ENCODE results near the gene TIMM29. TPM values are rescaled to one million over a fixed set of nuclear protein-coding genes. Genes with fewer than 3 reads are reported as not detected.

TIMM29 gene
- total RNA-seq, 2 experiments from 2014 or later = 27.3 to 28.3 TPM

- Histone ChIP-seq H3K4me3 (ENCODE audit: low read depth, low read length, poor library complexity, severe bottlenecking) (no peak overlapping the region), H3K4me1 (ENCODE audit: insufficient read depth, low read length, poor library complexity, severe bottlenecking) (no peaks in the 10 kb centered on the region), H3K9me2 (ENCODE audit: insufficient read depth, low read length) (no peaks in the 10 kb centered on the region), H3K36me3 (ENCODE audit: insufficient read depth, low read length) (peaks cover 78% of the 10 kb centered on the region), H4K20me1 (ENCODE audit: insufficient read depth, low read length) (no peaks in the 10 kb centered on the region), H3K9me3 (ENCODE audit: low read length) (no peaks in the 10 kb centered on the region), H3K79me2 (ENCODE audit: insufficient read depth, low read depth, low read length) (peaks cover 18% of the 10 kb centered on the region; the same call in 1 of the 2 replicates), H3K4me2 (ENCODE audit: low read length) (no peak overlapping the region), H3K27ac (ENCODE audit: low read depth, low read length, poor library complexity, severe bottlenecking) (no peak overlapping the region), H2AFZ (ENCODE audit: low read length) (no peak overlapping the region)
- DNase-seq (ENCODE audit: low spot score) = no peak
- intact Hi-C loops (cut with micrococcal nuclease; ENCODE audit: unreplicated experiment) = no loop called here
- ChIA-PET POLR2A (no interaction called here), CTCF (ENCODE audit: unreplicated experiment) (no interaction called here)
- no TSS peak for BruUV-seq (replicated peaks)
- TF ChIP-seq EZH2phosphoT487 (IDR thresholded peaks at IDR 0.05; ENCODE audit: borderline replicate concordance, low read depth, low read length) = no peak
- TF ChIP-seq CTCF (conservative IDR thresholded peaks at IDR 0.05; ENCODE audit: low read length) = no peak
These were observed 20.7 kb upstream of the TIMM29 start for GRCh38 chr19:10907925-10908324.

- TF ChIP-seq CTCF (conservative IDR thresholded peaks at IDR 0.05; ENCODE audit: low read length) (no peak), EZH2phosphoT487 (IDR thresholded peaks at IDR 0.05; ENCODE audit: borderline replicate concordance, low read depth, low read length) (no peak)
- no TSS peak for BruUV-seq (replicated peaks)
- ChIA-PET POLR2A (no interaction called here), CTCF (ENCODE audit: unreplicated experiment) (no interaction called here)
- no peaks in the 10 kb centered on the region for H4K20me1 ChIP-seq (ENCODE audit: insufficient read depth, low read length)
- intact Hi-C loops (cut with micrococcal nuclease; ENCODE audit: unreplicated experiment) = no loop called here
- no peak overlapping the region for H3K27ac ChIP-seq (ENCODE audit: low read depth, low read length, poor library complexity, severe bottlenecking)
- H3K4me3 ChIP-seq (ENCODE audit: low read depth, low read length, poor library complexity, severe bottlenecking) = no peak overlapping the region
- H2AFZ ChIP-seq (ENCODE audit: low read length) = no peak overlapping the region
- H3K9me3 ChIP-seq (ENCODE audit: low read length) = no peaks in the 10 kb centered on the region
- H3K4me2 ChIP-seq (ENCODE audit: low read length) = no peak overlapping the region
- no peaks in the 10 kb centered on the region for H3K9me2 ChIP-seq (ENCODE audit: insufficient read depth, low read length)
- no peak for DNase-seq (ENCODE audit: low spot score)
- H3K36me3 ChIP-seq (ENCODE audit: insufficient read depth, low read length) = peaks cover 77% of the 10 kb centered on the region
- no peaks in the 10 kb centered on the region for H3K4me1 ChIP-seq (ENCODE audit: insufficient read depth, low read length, poor library complexity, severe bottlenecking)
- peaks cover 13% of the 10 kb centered on the region; the same call in 1 of the 2 replicates for H3K79me2 ChIP-seq (ENCODE audit: insufficient read depth, low read depth, low read length)
These were observed 20.1 kb upstream of the TIMM29 start for GRCh38 chr19:10908380-10908960.

- intact Hi-C loops (cut with micrococcal nuclease; ENCODE audit: unreplicated experiment) = no loop called here
- ChIA-PET POLR2A (no interaction called here), CTCF (ENCODE audit: unreplicated experiment) (interaction anchor here (0.6 kb wide), 1 partner anchor 23 kb away, joined by 3 read pairs; no protein-coding TSS in a partner anchor)
- Histone ChIP-seq H3K9me2 (ENCODE audit: insufficient read depth, low read length) (no peaks in the 10 kb centered on the region), H4K20me1 (ENCODE audit: insufficient read depth, low read length) (no peaks in the 10 kb centered on the region), H3K27ac (ENCODE audit: low read depth, low read length, poor library complexity, severe bottlenecking) (no peak overlapping the region), H3K4me3 (ENCODE audit: low read depth, low read length, poor library complexity, severe bottlenecking) (no peak overlapping the region), H3K79me2 (ENCODE audit: insufficient read depth, low read depth, low read length) (no peaks in the 10 kb centered on the region), H3K4me2 (ENCODE audit: low read length) (no peak overlapping the region), H3K4me1 (ENCODE audit: insufficient read depth, low read length, poor library complexity, severe bottlenecking) (no peaks in the 10 kb centered on the region), H3K9me3 (ENCODE audit: low read length) (no peaks in the 10 kb centered on the region), H2AFZ (ENCODE audit: low read length) (no peak overlapping the region), H3K36me3 (ENCODE audit: insufficient read depth, low read length) (peaks cover 86% of the 10 kb centered on the region)
- no TSS peak for BruUV-seq (replicated peaks)
- no peak for DNase-seq (ENCODE audit: low spot score)
- no peak for TF ChIP-seq CTCF (conservative IDR thresholded peaks at IDR 0.05; ENCODE audit: low read length)
- no peak for TF ChIP-seq EZH2phosphoT487 (IDR thresholded peaks at IDR 0.05; ENCODE audit: borderline replicate concordance, low read depth, low read length)
These were observed 16.8 kb upstream of the TIMM29 start for GRCh38 chr19:10911579-10912363.
